Measurements from ENCODE around the gene COL5A1.
A peak's percentile ranks its signal among the peaks of the same experiment; 100 is the strongest.

COL5A1 gene

DNA sequence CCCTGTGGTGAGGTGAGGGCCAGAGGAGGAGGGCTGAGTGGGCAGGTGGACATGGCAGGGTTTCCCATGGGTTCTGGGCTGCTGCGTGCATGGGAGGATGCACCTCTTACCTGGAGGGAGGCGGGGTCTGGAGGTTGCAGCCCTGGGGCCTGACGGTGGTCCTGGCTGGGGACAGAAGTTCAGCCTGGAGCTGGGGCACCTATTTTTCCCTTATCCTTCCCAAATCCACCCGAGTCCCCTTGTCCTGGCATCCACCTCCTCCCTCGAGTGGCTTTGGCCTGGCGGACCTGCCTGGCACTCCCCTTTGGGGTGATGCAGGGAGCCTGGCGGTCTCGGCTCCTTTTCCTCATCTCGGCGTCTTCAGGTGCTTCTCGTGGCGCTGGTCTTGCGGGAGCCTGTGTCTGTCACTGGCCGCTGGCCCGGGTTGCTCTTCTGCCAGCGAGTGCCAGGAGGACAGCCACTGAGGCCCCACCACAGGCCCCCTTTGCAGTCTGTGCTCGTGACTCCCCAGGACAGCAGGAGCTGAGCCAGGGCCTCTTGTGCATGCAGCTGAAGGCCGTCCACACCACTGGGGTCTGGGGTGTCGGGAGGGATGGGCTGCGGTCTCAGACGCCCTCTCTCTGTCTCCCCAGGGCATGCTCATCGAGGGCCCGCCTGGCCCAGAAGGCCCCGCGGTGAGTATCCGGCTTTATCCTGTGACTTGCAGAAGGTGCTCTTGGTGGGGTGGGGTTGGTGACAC is 96.4 kb downstream of the COL5A1 start:
- no peak for DNase-seq (ENCODE audit: low read depth in 1 of 2, low spot score in 1 of 2)

GRCh38 chr9:134738869-134739659 is 97.5 kb downstream of the COL5A1 start:
- DNase-seq (ENCODE audit: low read depth in 1 of 2, low spot score in 1 of 2), result peak in 1 of 2 donors; percentile 8

GRCh38 chr9:134739660-134739968 is 98.0 kb downstream of the COL5A1 start:
- no peak for DNase-seq (ENCODE audit: low read depth in 1 of 2, low spot score in 1 of 2)

DNA sequence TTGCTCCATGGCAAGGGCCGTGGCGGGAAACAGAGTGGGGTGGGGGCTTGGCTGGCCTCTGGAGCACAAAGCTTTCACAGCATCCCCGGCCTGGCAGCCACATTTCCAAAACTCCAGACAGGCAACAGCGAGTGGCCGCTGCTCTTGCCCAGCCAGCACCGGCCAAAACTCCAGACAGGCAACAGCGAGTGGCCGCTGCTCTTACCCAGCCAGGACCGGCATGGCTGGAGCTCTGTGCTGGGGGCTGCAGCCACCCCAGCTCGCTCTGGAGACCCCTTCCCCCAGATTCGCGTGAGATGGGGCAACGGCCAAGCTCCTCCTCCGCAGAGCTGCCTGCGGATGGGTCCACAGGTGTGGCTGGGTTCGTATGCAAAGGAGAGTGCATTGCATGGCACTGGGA is 98.5 kb downstream of the COL5A1 start:
- DNase-seq (ENCODE audit: low read depth in 1 of 2, low spot score in 1 of 2), result no peak

DNA sequence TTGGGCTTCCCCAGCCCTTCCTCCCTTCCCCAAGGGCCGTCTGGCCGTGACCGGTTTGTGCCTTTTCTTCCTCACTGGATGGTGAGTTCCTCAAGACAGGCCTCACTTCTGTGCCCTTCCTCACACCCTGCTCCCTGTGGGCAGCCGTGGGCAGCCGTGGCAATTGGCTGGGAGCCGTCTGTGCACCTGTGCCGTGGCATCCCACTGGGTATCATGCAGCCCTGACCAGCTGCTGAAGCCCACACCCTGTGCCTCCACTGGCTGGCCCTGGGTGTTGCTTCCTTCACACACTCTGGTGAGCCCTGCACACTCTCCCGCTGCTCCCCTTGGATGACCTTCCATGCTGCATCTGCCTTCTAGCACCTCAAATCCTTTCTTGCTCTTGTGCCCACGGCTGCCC is 100.2 kb downstream of the COL5A1 start:
- no peak for DNase-seq (ENCODE audit: low read depth in 1 of 2, low spot score in 1 of 2)

DNA sequence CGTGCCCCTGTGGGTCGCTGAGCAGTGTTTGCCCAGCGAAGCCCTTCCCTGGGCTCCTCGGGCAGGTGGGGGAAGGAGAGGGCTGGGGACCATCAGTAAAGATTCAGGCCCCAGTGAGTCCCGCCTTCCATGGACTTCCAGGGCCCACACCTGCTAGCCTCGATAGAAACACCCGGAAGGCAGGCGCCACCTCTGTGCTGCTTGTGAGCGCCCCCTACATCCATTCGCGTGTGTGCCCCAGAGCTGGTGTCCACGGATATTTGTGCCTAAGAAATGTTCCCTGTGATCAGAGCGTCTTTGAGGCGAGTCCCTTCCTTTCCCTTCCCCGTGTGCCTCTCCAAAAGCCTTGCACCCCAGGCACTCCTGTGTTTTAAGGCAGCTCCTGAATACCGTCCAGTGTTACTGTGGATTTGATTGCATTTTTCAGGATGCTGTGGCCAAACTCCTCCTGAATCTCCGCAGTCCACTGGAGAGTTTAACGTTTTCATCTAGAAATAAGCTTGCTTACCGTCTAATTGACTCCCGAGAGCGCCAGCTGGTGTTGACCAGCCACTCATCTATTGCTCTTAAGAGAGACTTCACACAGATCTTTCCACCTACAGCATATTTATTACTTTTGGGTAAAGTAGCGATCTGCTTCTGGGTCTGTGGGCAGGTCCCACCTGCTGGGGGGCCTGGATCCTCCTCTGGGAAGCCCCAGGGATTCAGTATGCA is 101.4 kb downstream of the COL5A1 start:
- no peak for DNase-seq (ENCODE audit: low read depth in 1 of 2, low spot score in 1 of 2)

DNA sequence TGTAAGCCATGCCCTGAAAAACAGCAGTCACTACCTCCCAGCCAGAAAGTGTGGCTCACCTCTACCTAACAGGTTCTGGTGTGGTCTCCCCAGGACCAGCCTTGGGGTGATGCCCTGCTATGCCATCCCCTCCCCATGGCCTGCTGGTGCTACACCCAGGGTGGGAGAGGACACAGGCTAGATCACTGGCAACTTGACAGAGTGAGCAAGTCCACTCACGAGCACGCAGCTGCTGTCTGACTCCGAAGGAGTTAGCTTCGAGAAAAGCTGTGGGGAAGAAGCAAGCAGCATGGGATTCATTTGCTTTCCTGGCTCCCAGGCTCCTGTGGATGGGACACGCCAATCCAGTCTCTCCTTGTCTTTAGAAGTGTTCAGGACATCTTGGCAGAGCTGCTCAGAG is 102.2 kb downstream of the COL5A1 start:
- no peak for DNase-seq (ENCODE audit: low read depth in 1 of 2, low spot score in 1 of 2)

DNA sequence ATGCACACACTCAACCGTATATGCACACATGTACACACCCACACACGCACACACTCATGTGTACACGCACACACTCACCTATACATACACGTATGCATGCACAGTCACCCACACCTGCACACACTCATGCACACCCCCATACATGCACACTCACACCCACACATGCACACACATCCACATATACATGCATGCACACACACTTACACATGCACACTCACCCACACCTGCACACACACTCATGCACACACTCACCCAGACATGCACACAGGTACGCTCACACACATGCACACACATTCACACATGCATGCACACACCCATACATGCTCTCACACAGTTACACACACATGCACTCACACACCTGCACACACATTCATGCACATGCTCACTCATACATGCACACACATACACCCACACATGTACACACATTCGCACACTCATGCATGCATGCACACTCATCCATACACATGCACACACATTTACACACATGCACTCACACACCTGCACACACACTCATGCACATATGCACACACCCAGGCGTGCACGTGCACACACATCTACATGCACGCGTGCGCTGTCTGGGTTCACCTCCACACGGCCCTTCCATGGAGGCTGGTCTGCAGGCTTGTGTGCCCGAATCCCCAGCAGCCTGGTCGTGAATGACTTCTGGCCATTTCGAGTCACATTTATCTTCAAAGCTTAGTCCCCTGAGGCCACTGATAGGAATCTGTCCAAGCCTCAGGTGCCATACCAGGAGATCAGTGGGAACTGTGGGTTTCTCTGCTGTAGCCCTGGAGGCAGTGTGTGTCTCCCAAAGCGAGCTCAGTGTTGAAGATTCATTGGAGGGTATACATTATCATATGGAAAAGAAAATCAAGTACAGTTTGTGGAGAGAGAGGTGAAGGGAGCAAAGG is 103.0 kb downstream of the COL5A1 start:
- DNase-seq (ENCODE audit: low read depth in 1 of 2, low spot score in 1 of 2), result no peak

- DNase-seq (ENCODE audit: low read depth in 1 of 2, low spot score in 1 of 2), result no peak
Observed at GRCh38 chr9:134747951-134748489, 106.4 kb downstream of the COL5A1 start.

DNA sequence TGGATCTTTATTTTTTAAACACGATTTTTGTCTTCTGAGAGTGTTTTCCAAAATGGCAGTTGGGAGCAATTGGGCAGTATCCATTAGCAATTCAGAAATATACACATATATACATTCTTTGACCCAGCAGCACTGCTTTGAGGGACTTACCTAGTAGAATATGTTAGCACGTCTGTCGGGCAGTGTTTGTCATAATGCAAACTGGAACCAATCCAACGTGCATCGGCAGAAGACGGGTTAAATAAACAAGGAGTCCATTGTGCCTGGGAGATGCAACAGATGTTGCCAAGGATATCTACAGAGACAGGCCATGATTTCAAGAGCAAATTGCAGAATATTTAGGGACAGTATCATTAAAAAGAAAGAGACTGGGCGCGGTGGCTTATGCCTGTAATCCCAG is 107.0 kb downstream of the COL5A1 start:
- no peak for DNase-seq (ENCODE audit: low read depth in 1 of 2, low spot score in 1 of 2)

DNA sequence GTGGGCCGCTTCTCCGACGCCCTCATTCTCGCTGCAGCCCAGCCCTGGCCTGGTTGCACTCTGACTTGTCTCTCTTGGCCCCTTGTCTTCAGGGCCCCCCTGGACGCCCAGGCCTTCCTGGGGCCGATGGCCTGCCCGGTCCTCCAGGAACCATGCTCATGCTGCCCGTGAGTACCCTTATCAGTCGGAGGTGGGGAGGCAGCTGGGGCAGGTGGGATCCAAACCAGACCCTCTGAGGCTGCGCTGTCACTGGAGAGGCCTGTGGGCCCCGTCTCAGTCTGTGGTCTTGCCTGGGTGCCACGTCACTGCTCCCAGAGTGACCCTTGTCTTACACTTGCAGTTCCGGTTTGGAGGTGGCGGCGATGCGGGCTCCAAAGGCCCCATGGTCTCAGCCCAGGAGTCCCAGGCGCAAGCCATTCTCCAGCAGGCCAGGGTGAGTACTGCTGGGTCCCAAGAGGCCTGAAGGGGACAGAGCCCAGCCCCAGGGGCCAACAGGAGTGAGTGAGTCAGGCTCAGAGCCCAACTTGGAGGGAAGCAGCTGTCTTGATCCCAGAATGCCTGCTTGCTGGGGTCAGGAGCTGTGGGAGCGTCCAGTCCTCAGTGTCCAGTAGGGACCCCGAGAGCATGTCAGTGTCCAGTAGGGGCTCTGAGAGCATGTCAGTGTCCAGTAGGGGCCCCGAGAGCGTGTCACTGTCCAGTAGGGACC is 109.0 kb downstream of the COL5A1 start:
- DNase-seq (ENCODE audit: low read depth in 1 of 2, low spot score in 1 of 2), result no peak

GRCh38 chr9:134751622-134752021 is 110.0 kb downstream of the COL5A1 start:
- DNase-seq (ENCODE audit: low read depth in 1 of 2, low spot score in 1 of 2), result no peak

DNA sequence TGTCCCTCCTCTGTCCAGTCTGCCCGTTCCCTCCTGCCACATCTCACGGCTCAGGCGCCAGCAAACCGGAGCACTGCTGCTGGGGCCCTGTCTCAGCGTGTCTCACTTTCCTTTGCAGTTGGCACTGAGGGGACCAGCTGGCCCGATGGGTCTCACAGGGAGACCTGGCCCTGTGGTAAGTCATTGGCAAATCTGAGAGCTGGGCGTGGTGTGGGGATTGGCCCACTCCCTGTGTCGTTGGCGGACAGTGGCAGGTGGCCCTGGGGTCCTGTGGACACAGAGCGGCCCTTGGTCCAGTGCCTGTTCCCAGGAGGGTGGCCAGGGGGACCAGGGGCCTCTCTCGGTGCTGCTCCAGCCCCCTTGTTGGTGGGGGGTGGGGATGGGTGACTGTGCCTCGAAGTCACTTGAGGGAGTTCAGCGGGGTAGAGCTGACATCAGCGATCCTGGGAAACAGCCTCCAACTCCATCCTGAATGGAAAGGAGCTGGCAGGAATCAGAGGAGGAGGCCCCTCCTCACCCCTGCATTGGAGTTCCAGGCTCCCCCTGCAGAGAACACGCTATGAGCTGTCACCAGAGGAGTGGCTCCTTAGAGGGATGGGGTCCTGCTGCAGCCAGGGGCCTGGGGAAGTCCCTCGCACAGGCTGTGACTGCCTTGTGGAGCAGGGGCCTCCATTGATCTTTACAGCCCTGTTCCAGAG is 111.0 kb downstream of the COL5A1 start:
- no peak for DNase-seq (ENCODE audit: low read depth in 1 of 2, low spot score in 1 of 2)

DNA sequence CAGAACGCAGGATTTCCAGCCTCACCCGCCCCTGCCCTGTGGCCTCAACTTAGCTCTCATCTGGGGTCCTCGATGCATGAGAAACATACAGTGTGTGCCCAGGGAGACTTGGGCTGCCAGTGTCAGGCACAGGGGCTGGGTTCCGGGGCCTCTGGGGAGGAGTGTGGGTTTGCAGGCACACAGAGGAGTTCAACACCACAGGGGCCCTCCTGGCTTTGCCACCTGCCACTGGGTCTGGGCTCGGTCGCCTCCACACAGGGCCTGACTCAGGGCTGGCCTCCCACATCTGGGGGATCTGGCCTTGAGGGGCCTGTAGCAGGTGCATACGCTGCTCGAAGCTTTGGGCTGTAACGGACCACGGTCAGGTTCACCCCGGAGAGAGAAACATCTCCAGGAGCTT is 111.6 kb downstream of the COL5A1 start:
- DNase-seq (ENCODE audit: low read depth in 1 of 2, low spot score in 1 of 2), result no peak

GRCh38 chr9:134755221-134755907 is 113.8 kb downstream of the COL5A1 start:
- DNase-seq (ENCODE audit: low read depth in 1 of 2, low spot score in 1 of 2), result no peak

DNA sequence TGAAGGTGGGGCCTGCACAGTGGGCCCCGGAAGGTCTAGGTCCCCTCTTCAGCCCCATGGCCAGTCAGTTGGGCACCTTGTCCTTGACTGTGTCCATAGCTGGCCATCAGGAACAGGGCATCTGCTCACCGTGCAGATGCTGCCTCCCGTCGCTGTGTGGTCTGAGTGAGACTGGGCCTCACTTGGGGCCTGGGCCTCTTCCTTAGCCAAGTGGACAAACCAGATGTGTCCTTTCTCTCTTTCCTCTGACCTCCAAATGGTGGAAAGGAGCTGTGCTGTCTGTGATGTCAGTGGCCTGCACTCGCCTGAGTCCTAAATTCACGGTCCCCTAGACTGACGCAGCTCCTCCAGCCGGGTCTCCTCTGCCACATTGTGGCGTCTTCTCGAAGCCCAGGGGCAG is 114.5 kb downstream of the COL5A1 start:
- DNase-seq (ENCODE audit: low read depth in 1 of 2, low spot score in 1 of 2), result no peak

DNA sequence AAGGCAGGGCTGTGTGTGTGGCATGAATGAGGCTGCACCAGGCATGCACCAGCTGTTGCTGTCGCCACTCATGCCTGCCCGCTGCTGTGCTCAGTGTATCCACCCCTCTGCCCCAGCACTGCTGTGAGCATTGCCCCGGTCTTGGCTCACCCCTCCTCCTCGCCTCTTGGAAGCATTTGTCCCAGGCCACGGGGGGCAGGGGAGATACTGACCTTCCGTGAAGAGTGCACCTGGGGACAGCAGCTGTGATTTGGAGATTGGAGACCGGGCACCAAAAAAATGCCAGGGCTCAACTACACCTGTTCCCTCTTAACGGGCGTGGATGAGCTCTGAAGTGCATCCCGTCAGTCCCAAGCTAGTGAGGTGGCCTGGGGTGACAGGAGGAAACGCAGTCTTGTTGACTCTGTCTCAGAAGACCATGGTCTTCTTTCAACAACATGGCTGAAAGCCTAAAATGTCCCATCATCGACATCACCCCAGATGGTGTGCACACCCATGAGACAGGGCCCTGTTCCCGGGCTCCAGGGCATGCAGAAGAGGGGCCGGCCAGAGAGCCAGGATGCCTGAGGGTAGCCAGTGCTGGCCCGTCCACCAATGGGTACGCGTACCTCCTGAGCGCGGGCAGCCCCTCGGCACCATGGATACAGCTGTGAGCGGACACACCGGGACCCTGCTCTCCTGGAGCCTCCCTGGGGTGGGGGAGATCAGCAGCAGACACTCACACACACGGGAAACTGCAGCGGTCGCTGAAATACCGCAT is 115.8 kb downstream of the COL5A1 start:
- no peak for DNase-seq (ENCODE audit: low read depth in 1 of 2, low spot score in 1 of 2)

DNA sequence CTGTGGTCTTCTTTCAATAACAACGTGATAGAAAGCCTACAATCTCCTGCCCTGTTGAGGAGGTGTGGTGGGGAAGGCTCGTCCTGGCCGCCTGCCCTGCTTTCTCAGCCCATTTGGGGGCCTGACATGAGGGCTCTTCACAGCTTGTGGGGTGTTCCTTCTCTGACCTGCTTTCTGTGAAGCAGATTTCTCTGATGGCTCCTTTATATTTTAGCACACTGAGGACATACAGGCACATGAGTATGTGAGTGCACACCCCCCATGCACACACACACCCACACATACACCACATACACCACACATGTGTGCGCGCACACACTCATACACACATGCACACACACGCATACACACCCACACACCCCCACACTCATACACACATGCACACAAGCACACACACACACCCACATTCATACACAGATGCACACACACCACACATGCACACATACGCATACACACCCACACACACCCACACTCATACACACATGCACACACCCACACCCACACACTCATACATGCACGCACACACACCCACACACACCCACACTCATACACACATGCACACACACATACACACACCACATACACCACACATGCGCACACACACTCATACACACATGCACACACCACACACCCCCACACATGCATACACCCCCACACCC is 117.5 kb downstream of the COL5A1 start:
- no peak for DNase-seq (ENCODE audit: low read depth in 1 of 2, low spot score in 1 of 2)

Data from activated T-helper 1 cell treated with anti-CD3 and anti-CD28 coated beads, Interleukin-2, amount 50 U/mL, for 16 hours (primary cell).